Measurements from ENCODE around the gene NDUFS1.
"Not testable (repeated sequence)": the region's sequence is repeated elsewhere in the genome, so short reads cannot be mapped to it uniquely, and the experiment has no call there.

The NDUFS1 gene

DNA sequence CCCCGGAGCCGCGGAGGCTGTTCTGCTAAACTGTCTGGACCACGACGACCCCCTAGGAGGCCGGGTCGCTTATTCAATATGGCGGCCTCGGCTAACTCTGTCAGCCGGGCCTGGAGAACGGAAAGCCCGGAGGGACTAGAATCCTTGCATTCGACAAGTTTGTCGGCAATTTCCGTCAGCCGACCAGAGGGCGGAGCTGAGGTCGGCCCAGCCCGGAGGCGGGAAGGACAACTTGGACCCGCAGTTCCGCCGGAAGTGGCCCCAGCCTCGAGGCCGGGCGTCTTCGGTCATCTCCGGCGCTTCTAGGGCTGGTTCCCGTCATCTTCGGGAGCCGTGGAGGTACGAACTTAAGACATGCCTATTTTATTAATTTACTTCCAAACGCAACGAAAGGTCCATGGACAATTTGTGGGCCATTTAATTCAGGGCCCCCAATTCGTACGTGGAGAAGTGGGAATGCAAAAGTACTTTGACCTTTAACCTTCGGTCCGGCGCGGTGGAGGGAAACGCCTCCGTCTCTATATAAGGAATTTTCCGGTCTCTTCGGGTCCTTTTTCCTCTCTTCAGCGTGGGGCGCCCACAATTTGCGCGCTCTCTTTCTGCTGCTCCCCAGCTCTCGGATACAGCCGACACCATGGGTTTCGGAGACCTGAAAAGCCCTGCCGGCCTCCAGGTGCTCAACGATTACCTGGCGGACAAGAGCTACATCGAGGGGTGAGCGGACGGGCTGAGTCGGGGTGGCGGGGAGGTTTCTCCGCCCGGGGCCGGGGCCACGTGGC, at the start of gene NDUFS1, which contains the start of gene EEF1B2:
Gene NDUFS1 (minus strand): TSS at position 99 of the 779 bp plus-strand sequence. CDS start 5,766 bp downstream, outside the sequence.
Gene EEF1B2 (plus strand): TSS at position 550 of the 779 bp plus-strand sequence. CDS start 85 bp downstream, at position 635.
- DNase-seq (ENCODE audit: low read depth), result peak; percentile 93

DNA sequence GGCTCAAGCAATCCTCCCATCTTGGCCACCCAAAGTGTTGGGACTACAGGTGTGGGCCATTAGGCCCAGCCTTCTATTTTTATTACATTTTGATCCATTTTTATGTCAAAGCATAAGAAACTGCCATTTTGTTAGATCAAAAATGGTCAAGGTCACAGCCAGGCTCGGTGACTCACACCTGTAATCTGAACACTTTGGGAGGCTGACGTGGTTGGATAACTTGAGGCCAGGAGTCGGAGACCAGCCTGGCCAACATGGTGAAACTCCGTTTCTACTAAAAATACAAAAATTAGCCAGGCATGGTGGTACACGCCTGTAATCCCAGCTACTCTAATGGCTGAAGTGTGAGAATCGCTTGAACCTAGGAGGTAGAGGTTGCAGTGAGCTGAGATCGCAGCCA, 49.7 kb upstream of the NDUFS1 start:
- no peak for DNase-seq (ENCODE audit: low read depth)

DNA sequence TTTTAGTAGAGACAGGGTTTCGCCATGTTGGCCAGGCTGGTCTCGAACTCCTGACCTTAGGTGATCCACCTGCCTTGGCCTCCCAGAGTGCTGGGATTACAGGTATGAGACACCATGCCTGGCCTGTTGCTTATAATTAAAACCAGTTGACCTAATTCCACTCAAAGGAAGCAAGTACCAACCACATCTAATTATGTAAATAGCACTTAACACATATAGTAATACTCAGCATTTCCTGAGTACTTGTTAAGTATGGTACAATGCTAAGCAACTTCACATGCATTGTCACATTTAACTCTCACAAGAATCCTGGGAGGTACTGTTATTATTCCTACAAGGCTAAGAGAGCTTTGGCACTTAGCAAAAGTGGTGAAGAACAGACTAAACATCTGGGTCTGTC, 48.1 kb upstream of the NDUFS1 start:
- DNase-seq (ENCODE audit: low read depth), result not testable (repeated sequence)

DNA sequence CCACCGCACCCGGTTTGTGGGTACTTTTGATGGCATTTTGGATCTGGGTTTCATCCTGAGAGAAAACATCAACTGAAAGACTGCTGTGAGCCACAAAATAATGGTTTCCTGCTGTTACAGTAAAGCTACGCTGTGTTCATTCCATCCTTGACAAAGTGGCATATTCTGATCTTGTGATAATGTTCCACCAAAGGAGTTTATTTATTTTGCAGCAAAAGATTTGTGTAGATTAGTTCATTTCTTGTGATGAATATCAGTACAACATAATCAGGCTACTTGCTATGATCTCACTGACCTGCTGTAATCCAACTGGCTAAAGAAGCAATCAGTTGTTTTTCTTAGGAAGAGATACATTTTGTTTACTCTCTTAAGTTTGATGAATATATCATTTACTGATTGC, 45.5 kb upstream of the NDUFS1 start:
- DNase-seq (ENCODE audit: low read depth), result no peak

DNA sequence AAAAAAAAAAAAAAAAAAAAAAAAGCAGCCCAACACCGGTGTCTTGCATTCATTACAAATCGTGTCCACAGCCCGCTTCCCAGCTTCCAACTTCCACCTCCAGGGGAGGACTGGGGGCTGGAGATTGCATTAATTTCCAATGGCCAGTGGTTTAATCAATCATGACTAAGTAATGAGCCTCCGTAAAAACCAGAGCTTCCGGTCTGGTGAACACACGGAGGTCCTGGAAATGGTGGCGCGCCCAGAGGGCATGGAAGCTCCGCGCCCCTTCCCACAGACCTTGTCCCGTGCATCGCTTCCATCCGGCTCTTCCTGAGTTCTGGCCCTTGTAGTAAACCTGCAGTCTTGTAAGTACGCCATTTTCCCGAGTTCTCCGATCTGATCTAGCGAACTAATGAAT, 44.1 kb upstream of the NDUFS1 start:
- no peak for DNase-seq (ENCODE audit: low read depth)

DNA sequence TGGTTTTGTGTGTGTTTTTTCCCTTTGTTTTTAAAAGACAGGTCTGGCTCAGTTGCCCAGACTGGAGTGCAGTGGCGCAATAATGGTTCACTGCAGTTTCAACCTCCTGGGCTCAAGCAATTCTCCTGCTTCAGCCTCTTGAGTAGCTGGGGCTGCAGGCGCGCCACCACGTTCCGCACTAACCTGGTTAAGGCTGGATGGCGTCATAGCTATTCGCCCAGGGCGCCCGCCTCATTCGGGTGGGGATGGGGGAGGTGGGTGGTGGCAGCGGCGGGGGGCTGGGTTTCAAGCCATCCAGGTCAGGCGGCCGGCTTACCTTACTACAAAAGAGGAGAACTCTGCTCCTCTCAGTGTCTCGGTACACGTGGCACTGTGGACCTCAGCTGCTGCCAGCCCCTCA, 43.2 kb upstream of the NDUFS1 start:
- no peak for DNase-seq (ENCODE audit: low read depth)

DNA sequence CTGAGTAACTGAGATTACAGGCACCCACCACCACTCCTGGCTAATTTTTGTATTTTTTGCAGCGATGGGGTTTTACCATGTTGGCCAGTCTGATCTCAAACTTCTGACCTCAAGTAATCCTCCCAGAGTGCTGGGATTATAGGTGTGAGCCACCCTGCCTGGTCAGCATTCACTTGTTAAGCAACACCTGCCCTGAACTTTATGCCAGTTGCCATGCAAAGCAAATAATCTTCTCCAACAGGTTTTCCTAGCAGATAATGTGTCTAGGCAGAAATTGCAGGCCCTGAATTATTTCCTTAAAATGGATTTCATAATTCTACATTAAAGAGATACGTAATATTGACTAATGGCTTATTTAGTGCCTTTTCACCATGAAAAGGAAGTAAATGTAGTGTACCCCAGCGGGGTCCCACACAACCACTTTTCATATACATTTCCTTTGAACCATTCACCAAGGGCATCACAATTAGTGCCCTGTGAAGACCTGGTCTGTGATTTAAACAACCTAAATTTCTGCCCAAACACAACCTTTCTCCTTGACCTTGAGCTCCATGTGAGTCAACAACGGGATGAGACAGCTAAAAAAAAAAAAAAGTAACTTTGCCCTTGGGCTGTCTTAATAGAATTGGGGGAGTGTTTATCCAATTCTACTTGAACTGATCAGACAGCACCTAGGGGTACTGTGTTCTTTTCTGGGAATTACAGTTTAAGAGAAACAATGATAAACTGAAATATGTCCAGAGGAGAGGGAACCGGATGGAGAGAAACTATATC, 42.0 kb upstream of the NDUFS1 start:
- DNase-seq (ENCODE audit: low read depth), result no peak

DNA sequence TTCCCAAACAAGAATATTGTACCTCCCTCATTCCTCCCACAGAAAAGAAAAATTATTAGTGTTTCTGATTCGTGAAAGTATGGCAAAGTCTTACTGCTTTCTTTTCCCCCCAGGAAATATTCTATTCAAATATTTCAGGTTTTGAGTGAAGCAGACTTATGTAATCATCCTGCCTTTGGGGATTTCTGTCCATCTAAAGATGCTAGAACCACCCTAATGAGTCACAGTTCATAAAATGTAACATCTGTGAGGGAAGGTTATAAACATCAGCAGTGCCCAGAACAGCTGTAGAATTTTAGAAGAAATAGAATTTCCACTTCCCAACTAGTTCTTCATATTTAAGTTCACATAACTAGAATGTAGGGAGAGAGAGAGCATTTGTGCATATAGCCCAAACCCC, 39.4 kb upstream of the NDUFS1 start:
- DNase-seq (ENCODE audit: low read depth), result no peak

DNA sequence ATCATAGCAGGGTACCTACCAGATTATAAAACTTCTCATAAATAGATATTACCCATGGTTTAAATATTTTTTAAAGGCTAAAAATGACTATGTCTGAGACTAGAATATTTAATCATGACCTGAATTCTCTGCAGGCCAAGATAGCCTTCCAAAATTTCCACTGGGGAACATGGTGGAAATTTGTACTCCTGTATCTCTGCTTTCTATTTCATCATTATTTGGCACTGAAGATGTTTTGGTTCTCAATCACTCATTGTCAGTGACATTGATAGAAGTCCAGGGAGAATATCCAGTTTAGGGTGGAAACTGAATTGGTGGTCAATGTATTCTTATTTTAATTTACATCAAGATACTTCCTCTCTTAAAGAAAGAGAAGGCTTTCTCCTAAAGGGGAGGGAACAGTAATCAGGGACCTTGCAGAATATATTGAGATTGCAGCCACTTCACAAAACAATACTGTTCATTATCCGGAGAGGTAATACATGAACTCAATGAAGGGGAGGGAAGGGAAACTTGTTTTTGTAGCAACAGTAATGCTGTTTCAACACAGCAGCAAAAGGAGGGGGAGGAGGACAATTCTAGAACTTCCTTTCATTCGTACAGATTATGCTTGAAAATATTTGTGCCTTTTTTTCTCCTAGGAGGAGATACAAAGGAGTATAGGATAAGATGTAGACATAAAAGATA, 34.6 kb upstream of the NDUFS1 start:
- DNase-seq (ENCODE audit: low read depth), result no peak

DNA sequence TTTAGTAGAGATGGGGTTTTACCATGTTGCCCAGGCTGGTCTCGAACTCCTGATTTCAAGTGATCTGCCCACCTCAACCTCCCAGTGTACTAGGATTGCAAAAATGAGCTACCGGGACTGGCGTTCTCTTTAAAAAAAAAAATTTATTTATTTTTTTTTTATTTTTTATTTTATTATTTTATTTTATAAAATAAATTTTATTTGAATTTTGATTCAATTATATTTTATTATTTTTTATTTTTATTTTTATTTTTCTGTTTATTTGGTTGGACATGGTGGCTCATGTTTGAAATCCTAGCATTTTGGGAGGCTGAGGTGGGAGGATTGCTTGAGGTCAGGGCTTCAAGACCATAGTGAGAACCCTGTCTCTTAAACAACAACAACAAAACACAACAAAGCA, 32.9 kb upstream of the NDUFS1 start:
- no peak for DNase-seq (ENCODE audit: low read depth)

DNA sequence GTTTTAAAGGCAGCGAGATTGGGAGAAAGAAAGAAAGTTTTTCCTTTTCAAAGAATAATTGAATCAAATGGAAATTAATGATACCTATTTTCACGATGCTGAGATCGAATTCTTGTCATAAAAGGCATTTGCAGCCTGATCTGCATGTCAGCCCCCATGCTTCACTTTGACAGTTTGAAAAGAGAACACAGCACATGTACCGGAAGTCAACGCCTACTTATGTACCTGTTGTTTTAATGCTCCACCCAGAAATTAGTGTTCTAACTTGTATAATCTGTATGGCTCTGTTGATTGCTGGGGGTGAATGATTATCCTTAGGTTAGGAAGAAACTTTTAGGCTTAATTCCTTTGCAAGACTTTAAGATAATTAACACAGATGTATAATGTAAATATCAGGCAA, 31.4 kb upstream of the NDUFS1 start:
- DNase-seq (ENCODE audit: low read depth), result no peak

DNA sequence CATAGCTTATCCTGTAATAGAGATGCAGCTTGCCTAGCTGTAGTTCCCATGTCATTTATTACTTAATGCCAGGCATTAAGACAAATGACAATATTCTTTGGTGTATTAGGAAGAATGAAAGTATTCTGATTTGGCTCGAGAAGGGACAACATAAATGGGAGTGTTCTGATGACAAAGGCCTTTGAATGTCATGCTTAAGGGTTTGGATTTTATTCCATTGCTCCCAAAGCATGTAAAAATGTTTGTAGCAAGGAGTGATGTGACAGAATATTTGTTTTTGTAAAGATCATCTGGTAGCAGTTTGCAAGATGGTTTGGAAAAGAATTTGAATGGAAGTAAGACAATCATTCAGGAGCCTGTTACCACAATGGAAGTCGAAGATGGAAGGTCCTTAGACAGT, 30.9 kb upstream of the NDUFS1 start:
- no peak for DNase-seq (ENCODE audit: low read depth)

DNA sequence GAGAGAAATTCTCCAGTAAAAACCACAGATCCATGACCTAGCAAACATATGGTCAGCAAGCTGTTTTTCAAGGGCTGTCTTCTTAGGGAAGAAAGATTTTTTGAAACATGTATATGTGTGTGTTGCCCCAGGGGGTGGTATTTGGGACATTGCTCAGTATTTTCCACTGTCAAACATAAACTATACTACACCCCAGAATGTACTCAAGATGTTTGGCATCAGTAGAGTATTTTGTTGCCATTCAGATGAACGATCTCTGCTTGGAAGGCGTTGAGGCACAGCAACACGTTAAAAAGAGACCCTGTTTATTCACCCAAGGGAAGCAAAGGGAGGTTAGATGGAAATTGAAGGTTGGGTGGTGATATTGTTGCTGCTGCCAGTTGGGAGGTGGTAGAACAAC, 30.4 kb upstream of the NDUFS1 start:
- DNase-seq (ENCODE audit: low read depth), result no peak

DNA sequence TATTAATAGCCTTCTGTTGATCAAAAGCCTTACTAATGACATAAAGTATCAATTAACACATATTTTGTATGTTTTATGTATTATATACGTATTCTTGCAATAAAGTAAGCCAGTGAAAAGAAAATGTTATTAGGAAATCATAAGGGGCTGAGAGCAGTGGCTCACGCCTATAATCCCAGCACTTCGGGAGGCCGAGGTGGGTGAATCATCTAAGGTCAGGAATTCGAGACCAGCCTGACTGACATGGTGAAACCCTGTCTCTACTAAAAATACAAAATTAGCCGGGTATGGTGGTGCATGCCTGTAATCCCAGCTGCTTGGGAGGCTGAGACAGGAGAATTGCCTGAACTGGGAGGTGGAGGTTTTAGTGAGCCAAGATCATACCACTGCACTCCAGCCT, 22.3 kb upstream of the NDUFS1 start:
- DNase-seq (ENCODE audit: low read depth), result not testable (repeated sequence)

DNA sequence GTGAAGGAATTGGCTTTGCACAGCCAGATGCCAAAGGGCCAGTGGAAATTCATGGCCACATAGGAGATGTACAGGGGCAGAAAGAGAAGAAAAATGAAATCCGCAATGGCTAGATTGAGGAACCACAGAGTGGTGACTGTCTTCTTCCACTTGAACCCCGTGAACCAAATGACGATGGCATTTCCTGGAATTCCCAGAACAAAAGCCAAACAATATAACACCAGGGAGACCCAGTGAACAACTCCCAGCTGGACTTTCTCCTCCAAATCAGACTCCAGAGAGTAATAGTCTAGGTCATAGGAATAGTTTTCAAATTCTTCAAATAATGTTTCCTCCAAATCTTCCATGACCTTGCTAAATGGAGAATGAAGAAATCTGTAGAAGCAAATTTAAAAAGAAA, 17.7 kb upstream of the NDUFS1 start:
- DNase-seq (ENCODE audit: low read depth), result no peak

DNA sequence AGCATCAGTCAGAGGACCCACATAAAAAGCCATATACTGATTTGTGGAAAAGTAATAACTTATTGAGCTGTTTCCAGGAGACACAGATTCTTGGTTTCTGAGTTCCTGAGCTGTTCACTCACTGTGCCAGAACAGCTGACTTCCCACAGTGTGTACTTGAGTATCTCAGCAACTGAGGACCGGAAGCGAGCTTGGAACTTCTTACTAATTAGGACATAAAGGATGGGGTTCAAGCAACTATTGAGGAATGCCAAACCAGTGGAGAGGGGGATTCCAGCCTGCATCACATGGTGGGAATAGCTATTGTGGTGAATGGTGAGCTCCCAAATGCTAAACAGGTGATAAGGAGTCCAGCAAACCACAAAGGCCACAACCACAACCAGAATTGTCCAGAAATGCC, 16.9 kb upstream of the NDUFS1 start:
- no peak for DNase-seq (ENCODE audit: low read depth)

DNA sequence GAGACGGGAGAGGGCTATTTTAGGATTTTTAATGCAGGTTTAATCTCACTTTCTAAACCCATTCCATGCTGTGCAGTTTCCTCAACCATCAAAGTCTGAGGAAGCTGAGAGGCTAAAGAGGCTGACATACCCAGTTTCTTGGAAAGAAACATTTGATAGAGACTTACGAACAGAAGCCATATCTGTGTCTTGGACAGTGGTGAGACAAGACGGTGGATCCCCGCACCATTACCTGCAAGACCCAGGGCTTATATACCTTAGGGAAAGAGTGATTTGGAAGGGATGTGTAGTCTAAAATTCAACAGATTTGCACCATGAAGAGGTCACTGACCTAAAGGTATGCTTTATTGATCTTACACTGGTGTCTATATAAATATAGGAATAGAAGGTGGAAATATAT, 13.9 kb upstream of the NDUFS1 start:
- no peak for DNase-seq (ENCODE audit: low read depth)

DNA sequence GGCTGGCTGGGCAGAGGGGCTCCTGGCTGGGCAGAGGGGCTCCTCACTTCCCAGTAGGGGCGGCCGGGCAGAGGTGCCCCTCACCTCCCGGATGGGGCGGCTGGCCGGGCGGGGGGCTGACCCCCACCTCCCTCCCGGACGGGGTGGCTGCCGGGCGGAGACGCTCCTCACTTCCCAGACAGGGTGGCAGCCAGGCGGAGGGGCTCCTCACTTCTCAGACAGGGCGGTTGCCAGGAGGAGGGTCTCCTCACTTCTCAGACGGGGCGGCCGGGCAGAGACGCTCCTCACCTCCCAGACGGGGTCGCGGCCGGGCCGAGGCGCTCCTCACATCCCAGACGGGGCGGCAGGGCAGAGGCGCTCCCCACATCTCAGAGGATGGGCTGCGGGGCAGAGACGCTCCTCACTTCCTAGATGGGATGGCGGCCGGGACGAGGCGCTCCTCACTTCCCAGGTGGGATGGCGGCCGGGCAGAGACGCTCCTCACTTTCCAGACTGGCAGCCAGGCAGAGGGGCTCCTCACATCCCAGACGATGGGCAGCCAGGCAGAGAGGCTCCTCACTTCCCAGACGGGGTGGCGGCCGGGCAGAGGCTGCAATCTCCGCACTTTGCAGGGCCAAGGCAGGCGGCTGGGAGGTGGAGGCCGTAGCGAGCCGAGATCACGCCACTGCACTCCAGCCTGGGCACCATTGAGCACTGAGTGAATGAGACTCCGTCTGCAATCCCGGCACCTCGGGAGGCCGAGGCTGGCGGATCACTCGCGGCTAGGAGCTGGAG, 12.6 kb upstream of the NDUFS1 start:
- not testable (repeated sequence) for DNase-seq (ENCODE audit: low read depth)

DNA sequence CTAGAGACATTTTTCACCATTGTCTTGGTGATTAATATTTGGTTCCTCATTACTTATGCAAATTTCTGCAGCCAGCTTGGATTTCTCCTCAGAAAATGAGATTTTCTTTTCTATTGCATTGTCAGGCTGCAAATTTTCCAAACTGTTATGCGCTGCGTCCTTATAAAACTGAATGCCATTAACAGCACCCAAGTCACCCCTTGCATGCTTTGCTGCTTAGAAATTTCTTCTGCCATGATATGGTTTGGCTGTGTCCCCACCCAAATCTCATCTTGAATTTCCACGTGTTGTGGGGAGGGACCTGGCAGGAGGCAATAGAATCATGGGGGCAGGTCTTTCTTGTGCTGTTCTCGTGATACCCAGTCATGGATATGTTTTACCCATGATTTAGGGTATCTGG, 9.0 kb upstream of the NDUFS1 start:
- DNase-seq (ENCODE audit: low read depth), result not testable (repeated sequence)

DNA sequence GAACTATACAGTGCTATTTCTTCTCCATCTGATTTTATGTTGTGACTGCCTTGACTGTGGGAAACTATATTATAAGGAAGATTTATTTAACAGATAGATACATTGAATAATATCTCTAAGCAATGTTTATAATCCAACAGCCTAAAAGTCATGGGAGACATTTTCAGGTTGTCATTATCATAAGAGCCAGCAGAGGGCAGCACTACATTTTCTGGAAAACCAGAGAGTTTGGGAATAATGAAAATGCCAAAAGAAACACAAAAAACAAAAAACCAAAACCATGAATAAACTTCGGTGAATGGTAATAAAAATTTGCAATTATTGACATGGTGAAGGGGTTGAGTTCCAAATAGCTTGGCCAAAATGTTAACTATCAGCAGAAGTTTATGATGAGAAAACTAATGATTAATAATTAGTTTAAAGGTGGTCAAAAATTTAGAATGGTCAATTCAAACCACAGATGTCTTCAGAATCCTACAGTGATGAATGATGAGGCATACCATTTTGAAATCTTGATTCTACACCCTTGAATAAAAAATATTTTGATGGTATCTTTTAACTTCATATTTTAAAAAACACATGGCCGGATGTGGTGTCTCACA, 5.1 kb upstream of the NDUFS1 start:
- DNase-seq (ENCODE audit: low read depth), result no peak

DNA sequence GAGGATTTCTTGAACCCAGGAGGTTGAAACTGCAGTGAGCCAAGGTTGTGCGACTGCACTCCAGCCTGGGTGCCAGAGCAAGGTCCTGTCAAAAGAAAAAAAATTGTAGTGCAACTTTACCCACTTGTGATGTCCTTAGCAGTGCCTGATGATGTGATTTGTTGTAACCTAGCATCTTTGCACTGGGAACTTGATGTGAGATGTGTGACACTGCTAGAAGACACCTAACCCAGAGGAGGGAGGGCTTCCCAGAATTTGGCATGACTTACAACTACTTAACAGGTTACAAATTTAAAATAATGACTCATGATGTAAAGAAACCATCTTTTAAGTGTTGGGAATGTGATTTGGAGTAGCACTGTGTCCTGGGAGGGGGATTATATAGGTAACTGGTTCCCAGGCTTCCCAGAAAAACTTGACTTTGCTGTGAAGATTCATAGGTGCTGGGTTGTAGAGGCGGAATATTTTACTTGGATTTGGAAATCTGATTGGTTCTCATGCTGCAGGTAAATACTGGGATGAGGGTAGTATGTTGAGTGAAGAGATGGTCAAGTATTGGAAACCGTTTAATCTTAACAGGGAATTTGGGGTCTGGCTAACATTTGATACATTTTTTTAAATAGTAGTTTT, 4.1 kb upstream of the NDUFS1 start:
- DNase-seq (ENCODE audit: low read depth), result no peak
